Measurements from ENCODE around the gene HPRT1.

GRCh38 chrX:134526399-134526798 is 66.4 kb downstream of the HPRT1 start:
- no peak for TF ChIP-seq POLR2A (IDR thresholded peaks at IDR 0.05)
- no peak for TF ChIP-seq CTCF (IDR thresholded peaks at IDR 0.05)

Measured in lower leg skin (tissue), 3 donors.